Embryonic facial prominence (tissue), 1 donor: ENCODE measurements around the gene CLEC16A.

ENCODE experiments used
- DNase-seq: peaks from one replicate; pipeline ENCODE4 v3.0.0-alpha.2; 2016; ENCODE audit errors: extremely low spot score

Gene CLEC16A

DNA sequence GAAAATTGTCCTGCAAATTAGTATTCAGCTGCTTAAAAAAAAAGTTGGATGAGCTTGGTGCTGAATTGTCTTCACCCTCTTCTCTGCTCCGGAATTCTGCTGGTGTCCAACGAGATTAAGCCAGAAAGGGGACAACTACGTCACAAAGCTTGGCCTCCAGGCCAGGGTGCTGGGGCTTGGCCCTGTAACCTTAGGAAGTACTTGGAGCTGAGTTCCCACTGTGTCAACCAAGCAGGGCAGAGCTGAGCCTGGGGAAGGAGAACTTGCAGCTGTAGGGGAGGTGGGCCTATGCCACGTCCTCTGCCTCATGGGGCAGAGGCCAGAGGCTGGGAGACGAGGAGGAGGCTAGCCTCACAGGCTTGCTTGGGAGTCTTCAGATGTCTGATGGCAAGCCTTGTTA lies 71.2 kb downstream of the CLEC16A start:
- DNase-seq, result no peak

DNA sequence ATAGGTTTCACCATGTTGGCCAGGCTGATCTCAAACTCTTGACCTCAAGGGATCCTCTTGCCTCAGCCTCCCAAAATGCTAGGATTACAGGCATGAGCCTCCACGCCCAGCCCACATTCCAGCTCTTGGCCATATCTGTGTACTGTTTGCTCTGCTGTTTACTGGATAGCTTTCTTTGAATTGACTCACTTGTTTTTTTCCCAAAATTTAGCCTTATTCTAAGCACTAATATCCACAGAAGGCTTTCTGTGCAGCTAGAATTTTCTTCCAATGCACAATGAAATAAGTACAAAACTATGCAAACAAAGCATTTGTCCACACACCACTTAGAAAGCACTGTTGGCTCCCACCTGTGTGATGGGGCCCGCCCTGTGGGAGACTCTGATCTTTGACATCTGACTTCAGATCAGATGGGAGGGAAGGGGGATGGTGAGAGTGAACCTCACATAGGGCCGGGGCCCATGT lies 72.2 kb downstream of the CLEC16A start:
- no peak for DNase-seq

DNA sequence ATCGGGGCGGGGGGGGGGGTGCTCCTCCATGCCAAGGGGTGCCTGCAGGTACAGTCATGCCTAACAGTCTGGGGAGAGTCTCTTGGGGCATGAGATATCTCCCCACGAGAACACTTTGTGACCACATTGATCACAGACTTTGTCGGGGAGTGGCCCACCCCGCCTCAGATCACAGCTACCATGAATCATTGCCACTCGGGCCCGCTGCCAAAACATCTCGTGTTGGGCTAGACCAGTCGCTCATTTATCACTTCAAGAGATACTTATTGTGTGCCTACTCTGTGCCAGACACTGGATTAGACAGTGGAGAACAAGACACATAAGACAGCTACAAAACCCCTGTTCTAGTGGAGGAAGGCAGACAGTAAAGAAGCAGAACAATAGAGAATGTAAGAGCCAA lies 72.6 kb downstream of the CLEC16A start:
- no peak for DNase-seq

DNA sequence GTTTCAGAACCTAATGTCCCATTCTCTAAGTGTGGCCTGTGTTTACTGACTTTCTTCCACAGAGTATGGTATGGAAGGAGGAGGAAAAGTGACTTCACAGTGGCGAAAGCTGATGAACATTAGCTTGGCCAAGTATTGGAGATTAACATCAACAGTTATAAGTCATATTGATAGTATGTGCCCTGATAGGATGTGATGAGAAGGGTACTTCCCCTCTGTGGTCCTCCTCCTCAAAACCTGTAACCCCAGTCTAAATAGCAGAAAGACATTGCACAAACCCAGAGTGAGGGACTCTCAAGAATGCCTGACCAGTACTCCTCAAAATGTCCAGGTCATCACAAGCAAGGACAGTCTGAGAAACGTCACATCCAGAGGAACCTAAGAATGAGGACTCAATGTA lies 73.1 kb downstream of the CLEC16A start:
- no peak for DNase-seq

DNA sequence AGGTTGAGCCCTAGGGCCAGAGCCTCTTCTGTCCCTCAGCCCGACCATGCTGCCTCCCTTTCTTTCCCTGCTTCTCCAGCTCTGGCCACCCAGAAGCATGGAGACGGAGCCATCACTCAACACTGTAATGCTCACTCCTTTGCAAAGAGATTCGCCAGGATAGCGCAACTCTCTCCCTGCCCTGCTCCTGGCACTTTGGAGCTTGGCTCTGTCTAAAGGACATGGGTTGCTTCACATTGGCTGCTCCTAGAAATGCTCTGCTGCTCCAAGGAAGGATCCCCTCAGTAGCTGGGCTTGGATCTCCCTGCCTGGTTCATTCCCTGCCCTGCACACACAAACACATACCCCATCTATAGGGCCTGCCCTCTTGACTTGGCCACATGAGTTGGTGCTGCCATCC lies 76.0 kb downstream of the CLEC16A start:
- DNase-seq, result no peak

DNA sequence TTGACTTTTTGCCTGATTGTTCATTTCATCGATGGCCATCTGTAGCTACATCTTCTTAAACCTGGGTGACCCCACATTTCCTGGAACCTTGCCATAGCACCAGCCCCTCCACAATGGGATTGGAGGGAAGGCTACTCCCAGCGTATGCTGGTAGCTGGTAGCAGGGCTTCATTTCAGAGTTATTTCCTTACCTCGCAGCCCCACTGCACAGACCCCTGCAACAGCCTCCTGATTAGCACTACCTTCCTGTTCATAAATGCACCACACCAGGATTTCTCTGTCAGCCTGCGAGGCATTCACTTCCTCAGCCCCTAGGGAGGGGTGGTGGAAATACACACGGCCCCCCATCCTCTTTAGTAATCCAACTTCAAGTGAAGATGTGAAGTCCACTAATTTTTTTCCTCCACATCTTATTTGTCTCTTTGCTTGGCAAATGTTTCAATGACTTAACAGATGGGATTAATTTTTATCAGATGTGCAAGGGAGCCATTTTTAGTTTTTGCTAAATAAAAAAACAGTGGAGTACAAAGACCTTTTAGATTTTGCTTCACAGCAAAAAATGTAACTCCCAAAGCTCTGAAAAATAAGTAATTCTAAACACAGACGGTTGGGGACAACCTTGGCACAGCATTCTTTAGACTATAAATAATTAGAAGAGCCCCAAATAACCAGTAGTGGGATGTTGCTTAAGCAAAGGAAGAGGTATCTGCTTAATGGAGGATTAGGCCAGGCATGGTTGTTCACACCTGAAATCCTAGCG lies 76.6 kb downstream of the CLEC16A start:
- DNase-seq, result peak; percentile 22

DNA sequence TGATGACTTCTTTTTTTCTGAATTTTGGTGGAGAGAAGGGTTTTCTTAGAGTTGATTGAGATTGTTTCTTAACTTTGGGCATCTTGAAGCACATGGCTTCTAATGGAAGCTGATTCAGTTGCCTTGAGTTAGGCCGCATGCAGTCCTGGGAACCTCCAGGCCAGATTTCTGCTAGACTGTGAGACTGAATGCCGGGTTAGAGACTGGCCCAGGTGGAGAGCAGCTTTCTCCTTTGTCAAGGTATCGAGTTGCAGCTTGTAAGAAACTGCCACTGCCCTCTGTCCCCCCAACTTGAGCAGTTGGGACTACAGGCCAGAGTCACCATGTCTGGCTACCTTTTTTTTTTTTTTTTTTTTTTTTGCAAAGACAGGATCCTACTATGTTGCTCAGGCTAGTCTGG lies 77.6 kb downstream of the CLEC16A start:
- no peak for DNase-seq

DNA sequence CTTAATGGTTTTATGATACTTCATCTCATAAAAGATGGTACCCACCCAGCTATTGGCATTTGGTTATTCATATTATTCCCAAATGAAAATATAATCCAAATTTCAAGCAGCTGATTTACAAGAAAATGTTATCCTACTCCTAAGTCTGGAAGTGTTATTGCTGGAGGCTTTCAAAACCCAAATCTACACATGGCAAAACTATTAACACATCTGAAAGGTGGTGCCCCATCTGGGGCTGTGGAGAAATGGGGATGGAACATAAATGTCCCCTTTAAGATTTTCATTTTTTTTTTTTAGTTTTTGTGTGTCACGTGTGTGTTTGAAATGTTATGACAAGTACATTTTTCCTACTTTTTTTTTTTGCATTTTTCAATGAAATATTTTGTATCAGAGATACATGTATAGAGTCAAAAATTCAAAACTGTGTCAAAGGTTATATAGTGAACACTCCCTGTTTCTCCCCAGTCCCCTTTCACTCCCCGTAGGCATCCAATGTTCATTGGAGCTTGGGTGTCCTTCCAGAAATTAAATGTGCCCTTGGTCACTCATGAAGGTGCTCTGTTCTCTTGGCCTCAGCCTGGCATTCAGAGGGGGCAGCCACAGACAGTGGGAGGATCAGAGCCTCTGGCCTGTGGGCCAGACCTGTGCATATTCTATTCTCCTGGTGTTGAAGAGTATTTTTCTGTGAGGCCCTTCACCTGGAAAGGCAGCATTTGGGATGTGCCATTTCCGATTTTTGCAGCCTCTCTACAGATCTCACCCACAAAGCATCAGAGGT lies 79.1 kb downstream of the CLEC16A start:
- DNase-seq, result no peak

DNA sequence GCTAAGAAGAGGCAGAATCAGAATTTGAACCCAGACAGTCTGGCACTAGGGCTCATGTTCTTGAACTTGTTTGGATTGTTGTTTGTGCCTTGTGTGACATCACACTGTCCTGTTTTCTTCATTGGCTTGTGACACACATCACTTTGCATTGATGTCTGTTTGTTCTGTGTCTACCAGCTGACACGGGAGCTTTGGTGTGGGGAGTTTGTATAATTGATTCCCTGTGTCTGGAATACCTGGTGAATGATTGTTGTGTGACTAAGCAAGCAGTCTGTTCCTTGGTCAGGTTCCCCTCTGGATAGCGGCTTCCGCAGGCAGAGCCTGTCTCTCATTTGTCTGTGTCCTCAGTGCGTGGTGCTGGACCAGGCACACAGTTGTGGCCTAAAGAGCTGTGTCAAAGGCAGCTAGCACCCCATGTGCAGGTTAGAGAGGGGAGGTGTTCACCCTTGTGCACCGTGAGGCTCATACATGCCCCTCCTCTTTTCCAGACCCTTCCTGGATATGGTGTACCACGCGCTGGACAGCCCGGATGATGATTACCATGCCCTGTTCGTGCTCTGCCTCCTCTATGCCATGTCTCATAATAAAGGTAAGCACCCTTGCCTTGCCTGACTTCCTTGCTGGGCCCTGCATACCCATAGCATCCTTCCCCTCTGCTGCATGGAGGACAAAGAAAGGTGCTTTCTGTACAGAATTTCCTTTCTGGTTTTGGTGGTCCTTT lies 80.1 kb downstream of the CLEC16A start:
- no peak for DNase-seq

DNA sequence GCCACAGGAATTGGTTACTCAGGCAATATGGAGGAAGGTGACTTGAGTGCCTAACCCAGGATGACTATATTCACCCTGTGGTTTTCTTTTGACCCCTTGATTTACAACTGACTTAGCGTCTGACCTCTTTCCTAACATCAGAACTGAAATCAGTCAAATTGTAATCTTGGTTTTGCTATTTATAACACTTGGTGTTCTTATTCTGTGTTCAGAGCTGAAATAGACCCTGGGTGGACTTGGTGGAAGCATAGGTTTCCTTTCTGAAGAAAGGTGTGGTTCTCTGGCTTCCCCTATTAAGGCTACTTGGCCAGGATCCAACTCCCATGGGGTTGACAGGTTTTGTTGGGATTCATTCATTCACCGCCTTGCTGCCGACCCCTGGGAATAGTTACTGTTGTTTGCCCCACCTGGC lies 80.8 kb downstream of the CLEC16A start:
- DNase-seq, result no peak

DNA sequence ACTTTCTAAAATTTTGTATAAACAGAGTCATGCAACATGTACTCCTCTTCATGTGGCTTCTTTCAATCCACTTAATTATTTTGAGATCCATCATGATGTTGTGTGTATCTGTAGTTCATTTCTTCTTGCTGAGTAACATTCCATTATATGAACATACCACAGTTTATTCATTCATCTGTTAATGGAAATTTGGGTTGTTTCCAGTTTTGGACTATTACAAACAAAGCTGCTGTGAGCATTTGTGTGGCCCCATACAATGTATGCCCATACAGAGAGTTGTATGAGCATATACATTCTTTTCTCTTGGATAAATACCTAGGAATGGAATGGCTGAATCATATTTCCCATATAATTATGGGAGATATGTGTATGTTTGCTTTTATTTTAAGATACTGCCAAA lies 85.6 kb downstream of the CLEC16A start:
- no peak for DNase-seq

DNA sequence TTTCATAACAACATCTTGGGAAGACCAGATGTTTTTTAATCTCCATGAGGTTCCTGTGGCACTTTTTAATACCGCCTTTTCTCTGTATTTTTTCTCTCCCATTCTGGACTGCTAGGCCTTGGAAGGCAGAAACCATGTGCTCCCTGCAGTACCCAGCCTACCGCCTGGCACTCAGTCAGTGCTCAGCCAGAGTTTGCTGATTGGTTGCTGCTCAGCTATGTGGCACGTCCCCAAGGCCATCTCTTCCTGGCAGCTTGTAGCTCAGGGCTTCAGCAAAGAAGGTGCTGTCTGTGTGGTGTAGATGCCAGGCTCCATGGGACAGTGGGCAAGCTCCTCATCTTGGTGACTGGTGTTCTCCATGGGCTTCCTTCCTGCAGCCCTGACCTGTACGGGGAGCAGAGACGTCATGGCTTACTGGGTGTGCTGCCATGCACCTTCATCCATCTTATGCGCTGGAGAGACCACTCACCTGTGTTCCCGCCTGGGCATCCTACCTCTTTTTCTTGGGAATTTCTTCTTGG lies 86.7 kb downstream of the CLEC16A start:
- no peak for DNase-seq

DNA sequence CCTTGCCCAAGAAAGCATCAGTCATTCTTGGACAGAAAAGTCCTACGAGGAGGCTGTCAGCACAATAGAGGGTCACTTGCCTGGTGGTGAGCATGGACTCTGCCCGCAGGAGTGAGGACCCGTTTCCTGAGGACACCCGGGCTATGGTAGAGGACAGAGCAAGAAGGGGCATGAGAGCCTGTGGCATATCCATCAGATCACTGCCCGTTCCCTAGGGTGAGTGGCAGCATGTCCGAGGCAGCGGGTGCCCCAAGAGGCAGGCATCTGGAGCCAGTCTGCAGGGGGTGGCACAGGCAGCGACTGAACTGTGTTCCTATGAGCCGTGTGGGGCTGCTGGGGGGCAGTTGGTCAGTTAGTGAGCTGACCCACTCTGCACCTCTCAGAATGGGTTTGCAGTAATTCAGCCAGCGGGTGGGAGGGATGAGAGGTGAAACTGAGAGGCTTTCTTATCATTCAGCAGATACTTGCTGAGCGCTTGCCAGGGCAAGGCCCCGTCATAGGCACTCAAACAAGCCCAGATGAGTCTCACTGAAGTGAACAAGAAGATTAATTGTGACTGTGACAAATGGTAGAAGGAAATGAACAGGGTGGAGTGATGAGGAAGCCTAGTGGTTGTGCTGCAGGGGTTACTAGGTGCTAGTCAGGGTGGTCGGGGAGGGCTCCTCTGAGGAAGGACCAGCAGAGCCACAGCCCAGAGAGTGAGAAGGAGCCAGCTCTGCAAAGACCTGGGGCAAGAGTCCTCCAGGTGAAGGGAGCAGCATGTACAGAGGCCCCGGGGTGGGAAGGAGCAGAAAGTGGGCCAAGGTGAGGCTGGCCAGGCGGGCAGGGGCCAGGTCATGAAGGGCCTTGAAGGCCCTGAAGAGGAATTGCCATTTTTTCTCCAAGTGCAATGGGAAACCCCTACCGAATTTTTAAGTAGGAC lies 87.9 kb downstream of the CLEC16A start:
- DNase-seq, result no peak

DNA sequence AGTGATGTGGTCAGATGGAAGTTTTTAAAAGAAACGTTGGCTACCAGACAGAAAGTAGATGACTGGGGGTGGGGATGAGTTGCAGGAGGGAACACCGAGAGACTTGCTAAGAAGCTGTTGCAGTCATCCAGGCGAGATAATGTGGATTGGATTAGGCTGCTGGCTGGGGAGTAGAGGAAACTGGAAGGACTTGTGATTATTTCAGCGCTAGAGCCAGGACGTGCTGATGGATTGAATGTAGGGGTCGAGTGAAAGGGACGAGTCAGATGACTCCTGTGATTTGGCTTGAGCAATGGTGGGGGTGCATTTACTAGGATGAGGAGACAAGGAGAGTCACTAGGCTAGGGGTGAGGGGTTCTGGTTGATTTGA lies 88.5 kb downstream of the CLEC16A start:
- no peak for DNase-seq

DNA sequence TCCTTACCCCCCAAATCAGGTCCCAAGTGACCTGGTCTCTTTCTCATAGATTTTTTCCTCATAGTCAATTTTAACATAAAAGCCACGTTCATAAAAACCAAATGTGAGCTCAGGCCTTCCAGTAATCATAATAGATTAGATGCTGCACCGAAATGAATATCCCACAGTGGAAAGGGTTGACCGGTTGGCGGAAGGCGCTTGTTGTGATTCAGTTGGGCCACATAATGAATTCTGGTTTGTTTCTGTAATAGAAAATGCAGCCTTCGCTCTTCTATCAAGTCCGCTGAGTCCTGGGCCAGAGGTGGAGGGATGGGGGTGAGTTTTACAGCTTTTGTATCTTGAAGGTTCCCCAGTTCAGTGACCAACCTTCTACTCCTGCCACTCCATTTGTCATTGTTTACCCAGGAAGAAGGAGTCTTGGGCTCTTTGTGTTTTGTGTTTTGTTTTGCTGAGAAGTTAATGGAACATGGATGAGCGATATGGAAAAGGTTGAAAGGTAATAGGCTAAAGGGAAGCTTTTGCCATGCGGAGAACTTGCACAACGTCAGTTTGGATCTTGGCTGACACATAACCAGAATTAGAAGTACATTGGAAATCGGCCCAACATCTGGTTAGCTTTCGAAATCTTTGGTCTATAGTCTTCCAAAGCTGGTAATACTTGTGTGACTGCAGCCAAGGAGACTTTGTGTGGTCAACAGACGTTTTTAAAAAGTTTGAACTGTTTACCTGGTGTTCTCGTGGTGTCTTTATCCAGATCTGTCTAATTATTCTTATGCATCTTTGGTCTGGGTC lies 89.5 kb downstream of the CLEC16A start:
- no peak for DNase-seq

DNA sequence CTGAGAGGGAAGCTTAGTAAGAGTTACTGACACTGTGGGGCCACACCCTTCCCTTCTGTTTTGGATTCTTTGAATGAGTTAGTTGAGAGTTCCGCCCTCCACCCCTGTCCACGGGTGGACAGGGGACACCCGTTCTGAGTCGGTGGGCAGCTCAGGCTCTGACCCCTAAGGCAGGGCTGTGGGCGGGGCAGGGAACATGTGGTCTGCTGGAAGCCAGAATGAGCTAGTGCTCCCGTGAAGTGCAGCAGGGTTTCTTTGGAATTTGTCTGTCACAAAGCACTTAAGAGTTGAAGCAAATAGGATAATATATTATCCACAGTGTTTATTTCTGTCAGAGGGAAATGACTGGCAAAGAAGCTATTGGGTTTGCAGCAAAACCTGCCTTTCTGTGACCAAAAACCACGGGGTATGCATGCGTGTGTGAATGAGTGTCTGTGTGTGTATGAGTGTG lies 90.1 kb downstream of the CLEC16A start:
- DNase-seq, result no peak

DNA sequence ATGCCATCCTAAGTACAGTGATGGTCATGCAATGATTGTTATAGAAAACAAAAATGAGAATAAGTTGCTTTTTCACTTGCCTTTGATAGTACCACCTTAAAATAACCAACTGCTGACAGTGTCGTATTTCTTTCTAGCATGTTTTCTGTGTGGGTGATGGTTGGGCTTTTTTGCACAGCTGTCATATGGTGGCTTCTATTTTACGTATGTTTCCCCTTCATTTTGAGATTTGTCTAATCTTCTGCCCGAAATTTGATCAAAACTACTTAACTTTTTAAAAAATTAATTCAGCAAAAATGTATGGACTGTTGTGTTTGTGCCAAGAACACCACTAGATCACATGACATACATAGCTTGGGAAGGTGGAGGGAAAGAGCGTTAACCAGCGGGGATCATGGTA lies 90.7 kb downstream of the CLEC16A start:
- no peak for DNase-seq

DNA sequence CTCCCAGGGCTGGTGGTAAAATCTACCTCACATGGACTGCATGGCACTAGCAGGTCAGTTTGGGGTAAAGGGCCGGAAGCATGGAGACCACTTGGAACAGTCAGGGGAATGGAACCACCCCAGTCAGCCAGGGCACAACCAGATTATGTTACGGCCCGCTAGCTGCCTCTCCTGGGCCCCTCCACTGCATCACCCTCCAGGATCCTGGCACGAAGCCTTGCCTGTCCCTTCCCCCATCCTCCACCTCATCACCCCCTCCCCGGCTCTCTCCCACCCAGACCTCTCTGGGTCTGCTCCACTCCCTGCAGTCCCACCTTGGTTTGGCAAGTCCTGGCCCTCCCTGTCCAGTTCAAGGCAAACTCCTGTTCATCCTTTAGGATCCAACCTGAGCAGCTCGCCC lies 91.7 kb downstream of the CLEC16A start:
- no peak for DNase-seq

DNA sequence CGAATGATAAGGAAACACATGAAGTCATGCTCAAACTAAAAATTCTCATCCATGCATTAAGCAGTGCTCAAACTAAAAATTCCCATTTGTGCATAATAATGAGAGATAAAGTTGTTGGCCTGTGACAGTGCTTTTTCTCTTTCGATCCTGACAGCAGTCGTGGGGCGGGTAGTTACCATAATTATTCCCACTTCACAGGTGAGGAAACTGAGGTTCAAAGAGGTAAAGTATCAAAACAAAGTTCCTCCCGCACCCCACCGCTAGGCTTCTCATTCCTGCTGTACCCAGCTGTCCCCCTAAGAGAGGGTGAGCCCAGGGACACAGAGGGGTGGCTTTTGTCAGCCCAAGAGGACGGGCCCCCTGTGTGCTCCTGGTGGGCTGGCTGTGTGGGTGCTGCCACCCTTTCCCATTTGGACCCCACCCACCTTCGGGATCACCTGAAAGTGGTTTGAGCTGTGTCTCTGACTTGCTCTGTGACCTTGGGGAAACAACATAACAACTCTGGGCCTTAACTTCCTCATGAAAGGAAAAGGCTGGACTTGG lies 92.6 kb downstream of the CLEC16A start:
- DNase-seq, result no peak

DNA sequence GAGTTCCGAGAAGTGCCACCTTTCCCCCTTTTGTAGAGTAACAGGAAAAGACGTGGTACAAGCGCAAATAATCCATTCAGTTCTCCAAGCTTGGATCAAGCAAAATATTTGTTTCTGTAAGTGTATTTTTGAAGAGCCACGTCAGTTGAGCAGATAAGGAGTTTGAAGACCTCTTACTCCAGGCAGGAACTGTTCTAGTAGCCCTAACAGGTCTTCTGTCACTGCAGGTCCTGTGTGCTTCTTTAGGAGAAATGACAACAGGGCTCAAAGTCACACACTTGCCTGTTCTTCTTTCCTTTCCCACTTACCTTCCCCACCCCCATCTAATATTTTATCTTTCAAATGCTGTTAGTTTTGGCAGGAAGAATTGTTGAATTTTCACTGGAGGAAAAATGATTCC lies 93.9 kb downstream of the CLEC16A start:
- DNase-seq, result no peak
